Activated CD4-positive, alpha-beta T cell treated with anti-CD3 and anti-CD28 coated beads, Interleukin-2, amount 50 U/mL, for 48 hours (primary cell): ENCODE measurements around the gene ZFP36L1.

Experiments
- DNase-seq, 2 experiments: peaks; one replicate each; pipeline ENCODE4 v3.0.0-alpha.2; 2020

Gene ZFP36L1

GRCh38 chr14:68794851-68795596, 2.2 kb upstream of the ZFP36L1 start:
- DNase-seq, result peak; percentile 68 to 77

GRCh38 chr14:68794130-68794850, 1.4 kb upstream of the ZFP36L1 start:
- DNase-seq, result peak; percentile 82 to 86

GRCh38 chr14:68793734-68794129, 865 bp upstream of the ZFP36L1 start:
- peak in 1 of 2 experiments; percentile 66 for DNase-seq

- DNase-seq, result no peak
Measured at GRCh38 chr14:68792678-68792978, 239 bp downstream of the ZFP36L1 start.

GRCh38 chr14:68791902-68792677, 777 bp downstream of the ZFP36L1 start:
- peak in 1 of 2 experiments; percentile 47 for DNase-seq

- peak in 1 of 2 experiments; percentile 56 for DNase-seq
Measured at GRCh38 chr14:68791078-68791901, 1.6 kb downstream of the ZFP36L1 start.

GRCh38 chr14:68790644-68791077, 2.2 kb downstream of the ZFP36L1 start:
- DNase-seq, result peak; percentile 80 to 83

GRCh38 chr14:68789821-68790643, 2.8 kb downstream of the ZFP36L1 start:
- peak in 1 of 2 experiments; percentile 35 for DNase-seq

GRCh38 chr14:68788996-68789820, 3.7 kb downstream of the ZFP36L1 start:
- peak; percentile 81 to 87 for DNase-seq

- no peak for DNase-seq
Measured at GRCh38 chr14:68788275-68788995, 4.4 kb downstream of the ZFP36L1 start.

GRCh38 chr14:68787092-68787992, 5.5 kb downstream of the ZFP36L1 start:
- peak in 1 of 2 experiments; percentile 51 for DNase-seq

- DNase-seq, result no peak
Measured at GRCh38 chr14:68786491-68787091, 6.3 kb downstream of the ZFP36L1 start.

GRCh38 chr14:68785534-68786490, 7.1 kb downstream of the ZFP36L1 start:
- DNase-seq, result peak in 1 of 2 experiments; percentile 49

- no peak for DNase-seq
Measured at GRCh38 chr14:68784978-68785533, 7.8 kb downstream of the ZFP36L1 start.

- no peak for DNase-seq
Measured at GRCh38 chr14:68784226-68784910, 8.5 kb downstream of the ZFP36L1 start.
